Fibroblast of skin of back (primary cell): Measurements from ENCODE around the gene CD93. TPM values are rescaled to one million over a fixed set of nuclear protein-coding genes. Genes with fewer than 3 reads are reported as not detected.

Experiments
- DNase-seq: peaks from one replicate; pipeline ENCODE4 v3.0.0-alpha.2; 2013
- polyA plus RNA-seq, 2 experiments: library from polyadenylated mRNA; unstranded; fragments of 120-200 nt; gene quantifications; one replicate each; pipeline ENCODE4 v1.2.1, GENCODE V29; 2013; ENCODE audit not compliant: insufficient read length in 2 of 2

The CD93 gene, protein sequence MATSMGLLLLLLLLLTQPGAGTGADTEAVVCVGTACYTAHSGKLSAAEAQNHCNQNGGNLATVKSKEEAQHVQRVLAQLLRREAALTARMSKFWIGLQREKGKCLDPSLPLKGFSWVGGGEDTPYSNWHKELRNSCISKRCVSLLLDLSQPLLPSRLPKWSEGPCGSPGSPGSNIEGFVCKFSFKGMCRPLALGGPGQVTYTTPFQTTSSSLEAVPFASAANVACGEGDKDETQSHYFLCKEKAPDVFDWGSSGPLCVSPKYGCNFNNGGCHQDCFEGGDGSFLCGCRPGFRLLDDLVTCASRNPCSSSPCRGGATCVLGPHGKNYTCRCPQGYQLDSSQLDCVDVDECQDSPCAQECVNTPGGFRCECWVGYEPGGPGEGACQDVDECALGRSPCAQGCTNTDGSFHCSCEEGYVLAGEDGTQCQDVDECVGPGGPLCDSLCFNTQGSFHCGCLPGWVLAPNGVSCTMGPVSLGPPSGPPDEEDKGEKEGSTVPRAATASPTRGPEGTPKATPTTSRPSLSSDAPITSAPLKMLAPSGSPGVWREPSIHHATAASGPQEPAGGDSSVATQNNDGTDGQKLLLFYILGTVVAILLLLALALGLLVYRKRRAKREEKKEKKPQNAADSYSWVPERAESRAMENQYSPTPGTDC
- 1.7 TPM for polyA plus RNA-seq (2013, experiment 1 of 2; ENCODE audit: insufficient read length)
- 0.85 TPM for polyA plus RNA-seq (2013, experiment 2 of 2; ENCODE audit: insufficient read length)

GRCh38 chr20:23086056-23086566 lies at the start of gene CD93:
CD93 (minus strand) TSS chr20:23086324; CDS start chr20:23086192, 132 bp downstream.
- peak; percentile 70 for DNase-seq

- DNase-seq = no peak
These were observed 47.5 kb upstream of the CD93 start for GRCh38 chr20:23133560-23133998.

GRCh38 chr20:23132930-23133559 lies 46.9 kb upstream of the CD93 start:
- DNase-seq = no peak

GRCh38 chr20:23132293-23132929 lies 46.3 kb upstream of the CD93 start:
- no peak for DNase-seq

DNA sequence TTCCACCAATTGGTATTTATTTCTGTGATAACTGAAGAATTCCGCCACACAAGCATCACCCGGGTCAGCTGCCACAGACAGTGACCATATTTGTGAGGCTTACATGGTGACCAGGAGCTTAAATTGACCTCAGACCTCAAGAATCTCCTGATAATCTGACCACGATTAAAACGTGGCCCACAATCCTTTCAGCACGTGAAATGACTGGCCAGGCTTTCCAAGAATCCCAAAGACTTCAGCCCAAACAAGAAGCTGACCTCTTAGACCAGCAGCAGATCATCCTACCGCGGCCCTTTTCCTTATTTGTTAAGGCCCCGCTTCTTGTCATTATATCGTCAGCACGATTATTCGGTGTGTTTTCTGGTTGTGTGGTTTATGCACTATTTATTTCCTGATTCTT lies 45.6 kb upstream of the CD93 start:
- peak; percentile 21 for DNase-seq

GRCh38 chr20:23130622-23131140 lies 44.6 kb upstream of the CD93 start:
- DNase-seq = no peak

- DNase-seq = no peak
These were observed 43.9 kb upstream of the CD93 start for GRCh38 chr20:23129891-23130621.

- no peak for DNase-seq
These were observed 43.1 kb upstream of the CD93 start for GRCh38 chr20:23129266-23129665.

- DNase-seq = no peak
These were observed 42.5 kb upstream of the CD93 start for GRCh38 chr20:23128461-23129125.

GRCh38 chr20:23127506-23128279 lies 41.6 kb upstream of the CD93 start:
- no peak for DNase-seq

- no peak for DNase-seq
These were observed 40.3 kb upstream of the CD93 start for GRCh38 chr20:23126281-23127061.

GRCh38 chr20:23125625-23126191 lies 39.6 kb upstream of the CD93 start:
- DNase-seq = peak; percentile 23

GRCh38 chr20:23125159-23125558 lies 39.0 kb upstream of the CD93 start:
- no peak for DNase-seq

DNA sequence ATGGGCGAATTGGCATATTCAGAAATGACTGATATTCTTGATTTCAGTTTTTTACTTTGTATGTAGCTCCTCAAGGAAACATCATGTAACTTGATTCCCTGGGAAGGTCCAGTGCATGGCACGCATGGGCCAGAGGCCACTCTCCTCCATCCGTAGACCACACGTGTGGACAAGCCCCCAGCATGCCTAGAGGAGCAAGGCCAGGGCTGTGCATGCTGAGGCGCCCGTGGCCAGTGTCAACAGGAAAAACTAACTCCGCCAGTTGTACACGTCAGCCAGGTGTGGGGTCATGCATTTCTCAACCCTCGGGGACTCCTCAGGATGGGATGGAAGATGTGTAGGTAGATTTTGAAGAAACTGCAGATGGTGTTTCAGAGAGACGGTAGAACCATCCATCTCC lies 37.8 kb upstream of the CD93 start:
- no peak for DNase-seq

GRCh38 chr20:23122796-23123655 lies 36.9 kb upstream of the CD93 start:
- no peak for DNase-seq

- no peak for DNase-seq
These were observed 36.2 kb upstream of the CD93 start for GRCh38 chr20:23122321-23122720.

DNA sequence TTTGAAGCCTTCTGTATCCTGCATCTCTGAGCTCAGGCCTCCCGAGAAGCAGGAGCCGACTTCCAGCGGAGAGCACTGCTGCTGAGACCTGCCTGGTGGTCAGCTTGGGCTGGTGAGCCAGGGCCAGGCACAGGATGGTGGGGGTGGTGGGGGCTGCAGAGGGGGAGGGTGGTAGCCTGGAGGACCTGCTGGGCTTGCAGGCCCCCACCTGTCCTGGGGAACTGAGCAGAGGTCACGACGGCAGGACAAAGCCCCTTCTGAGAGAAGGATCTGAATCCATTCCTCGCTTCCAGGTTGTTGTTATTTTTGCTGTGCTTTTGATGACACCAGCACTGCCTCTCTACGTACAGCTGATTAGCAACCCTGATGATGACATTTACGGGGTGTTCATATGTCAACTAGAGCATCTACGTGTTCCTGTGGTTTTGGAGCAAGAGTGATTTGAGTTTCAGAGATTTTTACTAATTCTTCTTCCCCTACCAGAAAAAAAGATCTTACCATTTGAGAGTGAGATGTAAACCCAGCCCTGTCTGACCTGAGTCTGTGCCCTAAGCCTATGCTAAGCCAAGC lies 35.7 kb upstream of the CD93 start:
- DNase-seq = no peak
